K562 (cell line): ENCODE results near the gene CDR2L. TPM values are rescaled to one million over a fixed set of nuclear protein-coding genes. Genes with fewer than 3 reads are reported as not detected.

ENCODE experiments used
- ATAC-seq: fragments of 200-7000 bp; cut with Tn5 transposase; 3 replicates; pipeline ENCODE4 v1.9.1; 2020; ENCODE audit warnings: moderate library complexity
- BruUV-seq: library from RNA; stranded (reverse); fragments of 400-500 nt; replicated peaks from 2 replicates; lab custom pipeline; 2021; lab: Mats Ljungman, UMichigan
- CTCF ChIA-PET: fragments of 300-600 bp; formaldehyde crosslinking; extraction: SDS; loops from one replicate; lab custom pipeline; 2021; ENCODE audit warnings: low intra/inter-chr PET ratio; lab: Yijun Ruan, JAX
- POLR2A ChIA-PET: fragments of 300-600, 350-650 bp; sonication (Branson Sonifier 250); formaldehyde crosslinking; extraction: SDS; loops from one replicate; lab custom pipeline; 2021; ENCODE audit warnings: antibody characterized with exemption, inconsistent platforms; lab: Yijun Ruan, JAX
- DNase-seq, 4 experiments: peaks; one replicate each; pipeline versions ENCODE4 v3.0.0 to v3.0.0-alpha.2; 2011 to 2018; ENCODE audit warnings: low spot score in 3 of 4, mixed read lengths in 3 of 4; ENCODE audit errors: extremely low read depth in 1 of 4
- FAIRE-seq: peaks from 2 replicates; lab custom pipeline; 2011; peaks lifted over from hg19 to GRCh38; lab: Jason Lieb, UNC
- H2AFZ ChIP-seq: 2 replicates; pipeline ENCODE4 v1.6.0; 2011; ENCODE audit warnings: low read depth, low read length, control low read depth, inconsistent platforms
- H3K27ac ChIP-seq: fragments of 200-600 bp; 3 replicates; pipeline ENCODE4 v1.8.0; 2011; ENCODE audit warnings: low read depth, mild to moderate bottlenecking, control low read depth, inconsistent platforms, low read length, moderate library complexity, mixed read lengths; ENCODE audit errors: extremely low read depth
- H3K27me3 ChIP-seq, 2 experiments: fragments of 300-600 bp in 1 of 2; 2 replicates in 1 of 2; 3 replicates in 1 of 2; pipeline versions ENCODE4 v1.6.0 to v1.8.0; 2011; ENCODE audit warnings: inconsistent platforms in 2 of 2, low read length in 2 of 2, mild to moderate bottlenecking in 1 of 2, mixed read lengths in 1 of 2, moderate library complexity in 1 of 2; ENCODE audit not compliant: control insufficient read depth in 2 of 2, insufficient read depth in 2 of 2
- H3K36me3 ChIP-seq: fragments of 300-600 bp; 3 replicates; pipeline ENCODE4 v1.8.0; 2011; ENCODE audit warnings: mild to moderate bottlenecking, low read length, inconsistent platforms; ENCODE audit not compliant: control insufficient read depth, insufficient read depth
- H3K4me1 ChIP-seq, 2 experiments: fragments of 200-600 bp in 1 of 2; replicated peaks in 1 of 2; 2 replicates in 1 of 2; 3 replicates in 1 of 2; pipeline versions ENCODE4 v1.5.1 to v1.8.0; 2011; ENCODE audit warnings: inconsistent platforms in 2 of 2, low read length in 2 of 2, mild to moderate bottlenecking in 1 of 2, mixed read lengths in 1 of 2, moderate library complexity in 1 of 2; ENCODE audit not compliant: control insufficient read depth in 2 of 2, insufficient read depth in 2 of 2
- H3K4me2 ChIP-seq: 2 replicates; pipeline ENCODE4 v1.6.1; 2011; ENCODE audit warnings: low read length, control low read depth, inconsistent platforms, mixed read lengths; ENCODE audit not compliant: insufficient read depth
- H3K4me3 ChIP-seq: fragments of 200-600 bp; sonication (generic), shearing (Covaris generic); 2 replicates; pipeline ENCODE4 v1.5.1; 2016; ENCODE audit warnings: control low read depth, inconsistent platforms
- H3K79me2 ChIP-seq: fragments of 200-600 bp; 3 replicates; pipeline ENCODE4 v1.8.0; 2011; ENCODE audit warnings: low read length, inconsistent platforms; ENCODE audit not compliant: control insufficient read depth, insufficient read depth
- H3K9ac ChIP-seq, 2 experiments: 2 replicates each; pipeline versions ENCODE4 v1.6.0 to v1.6.1; 2011; ENCODE audit warnings: low read depth in 2 of 2, low read length in 2 of 2, control low read depth in 1 of 2, inconsistent platforms in 1 of 2, mild to moderate bottlenecking in 1 of 2, mixed read lengths in 1 of 2; ENCODE audit not compliant: insufficient read depth in 1 of 2
- H3K9me1 ChIP-seq: one replicate; pipeline ENCODE4 v1.6.0; 2011; ENCODE audit warnings: inconsistent platforms, mild to moderate bottlenecking, low read length, moderate library complexity; ENCODE audit not compliant: control insufficient read depth, insufficient read depth
- H3K9me3 ChIP-seq: replicated peaks from 2 replicates; pipeline ENCODE4 v1.5.1; 2011; ENCODE audit warnings: low read depth, low read length, inconsistent platforms; ENCODE audit not compliant: control insufficient read depth, insufficient read depth
- H4K20me1 ChIP-seq: replicated peaks from 2 replicates; pipeline ENCODE4 v1.6.1; 2011; ENCODE audit warnings: low read length, inconsistent platforms, mixed read lengths; ENCODE audit not compliant: control insufficient read depth, insufficient read depth
- PYGO2 ChIP-seq: fragments of 450-650 bp; IDR thresholded peaks from 2 replicates; pipeline ENCODE4 v1.6.1; 2016; ENCODE audit warnings: mild to moderate bottlenecking, missing genetic modification characterization, moderate library complexity, missing compliant biosample characterization
- RERE ChIP-seq: sonication (generic); formaldehyde crosslinking; IDR thresholded peaks from 2 replicates; pipeline ENCODE4 v1.8.0; 2023; ENCODE audit warnings: missing genetic modification reagents, mild to moderate bottlenecking, borderline replicate concordance
- WGBS: fragments of 100-300 bp; shearing (Covaris generic); methylation state at CpG from one replicate; pipeline ENCODE4 v1.1.6; 2016; ENCODE audit warnings: low coverage, mixed read lengths; ENCODE audit not compliant: insufficient coverage; ENCODE audit errors: missing lambda C conversion rate; 5-methylcytosine and 5-hydroxymethylcytosine counted together
- in situ Hi-C: fragments of 300-500 bp; cut with MboI; formaldehyde crosslinking; loops from 4 replicates; pipeline ENCODE4 v1.15.0; 2018; ENCODE audit warnings: inconsistent platforms, mixed read lengths
- intact Hi-C: fragments of 100-400 bp; cut with micrococcal nuclease; formaldehyde crosslinking; loops from 2 replicates; pipeline ENCODE4 v1.14.2; 2022
- polyA plus RNA-seq, 8 experiments: library from polyadenylated mRNA; depleted of rRNA in 4 of 8; stranded (reverse) in 5 of 8; unstranded in 3 of 8; fragments of >200 nt; fragmentation: Nextera tagmentation in 2 of 8; fragmentation: Illumina TruSeq in 1 of 8; extraction: Ambion mirVana in 2 of 8; extraction: Trizol in 1 of 8; gene quantifications; 2 replicates each; pipeline versions ENCODE4 v1.2.1 to v1.2.3, GENCODE V29; 2011 to 2014; ENCODE audit warnings: inconsistent platforms in 1 of 8, missing spikeins in 1 of 8
- total RNA-seq, 7 experiments: library from RNA; depleted of rRNA in 6 of 7; stranded (reverse); fragments of >200 nt in 6 of 7; fragmentation: Illumina TruSeq in 2 of 7; extraction: Trizol in 2 of 7; gene quantifications; 2 replicates each; pipeline versions ENCODE4 v1.2.1 to v1.2.3, GENCODE V29; 2011 to 2021; ENCODE audit warnings: low replicate concordance in 1 of 7

CDR2L gene
- total and polyA plus RNA-seq, 9 of the 15 experiments (the other 6 are each of a cell fraction or from before 2014, with no cell fraction given) = 2.7 to 16.0 (median 7.3) TPM

GRCh38 chr17:74952431-74953133 lies 34.9 kb upstream of the CDR2L start:
- in situ Hi-C loops = no loop called here

More at GRCh38 chr17:74952431-74953133, 34.9 kb upstream of the CDR2L start:
- 41% methylated on average over 21 of the region's 24 CpGs for WGBS
- Histone ChIP-seq H2AFZ (no peak overlapping the region), H3K4me2 (no peak overlapping the region), H3K4me3 (no peak overlapping the region), H3K9me3 (peaks cover 4% of the 10 kb centered on the region; the same call in 1 of the 2 replicates), H4K20me1 (no peaks in the 10 kb centered on the region), H3K36me3 (no peaks in the 10 kb centered on the region), H3K9ac (peak overlapping the region in 1 of 2 experiments; percentile 58; a peak in 2 of 4 replicates), H3K4me1 (peaks cover 0 to 37% of the 10 kb centered on the region in 2 experiments; a peak in 3 of 5 replicates), H3K9me1 (no peaks in the 10 kb centered on the region), H3K27me3 (peaks cover 9 to 35% of the 10 kb centered on the region in 2 experiments; a peak in 3 of 5 replicates), H3K79me2 (no peaks in the 10 kb centered on the region), H3K27ac (no peak overlapping the region)
- no peak for ATAC-seq
- POLR2A ChIA-PET = interaction anchor here (0.6 to 0.9 kb wide), 3 partner anchors 27 to 206 kb away, joined by 3 to 4 read pairs (median 3); no protein-coding TSS in a partner anchor
- BruUV-seq = no TSS peak
- TF ChIP-seq RERE (CRISPR knock-in tag) = 0 out of 2 replicates have a peak, but pooled peaks have one; percentile 68
- TF ChIP-seq PYGO2 = no peak
- intact Hi-C loops = no loop called here
- DNase-seq = no peak
- CTCF ChIA-PET = interaction anchor here (1.0 kb wide), 1 partner anchor 30 kb away, joined by 3 read pairs; no protein-coding TSS in a partner anchor
- FAIRE-seq = no peak
